Skeletal muscle tissue (tissue), 4 donors: Measurements from ENCODE around the gene RCN2. TPM values are rescaled to one million over a fixed set of nuclear protein-coding genes. Genes with fewer than 3 reads are reported as not detected.

Experiments used
- H3K27ac ChIP-seq: one replicate; pipeline ENCODE4 v1.7.0; 2013; ENCODE audit warnings: mild to moderate bottlenecking, low read depth, low read length, inconsistent platforms
- H3K27me3 ChIP-seq, 3 donors: one replicate each; pipeline ENCODE4 v1.7.0; 2013; ENCODE audit warnings: low read length in 3 of 3; ENCODE audit not compliant: control insufficient read depth in 3 of 3, insufficient read depth in 3 of 3
- H3K36me3 ChIP-seq, 3 donors: one replicate each; pipeline ENCODE4 v1.7.0; 2013; ENCODE audit warnings: low read length in 3 of 3; ENCODE audit not compliant: control insufficient read depth in 3 of 3, insufficient read depth in 3 of 3
- H3K4me1 ChIP-seq, 3 donors: one replicate each; pipeline ENCODE4 v1.7.0; 2013; ENCODE audit warnings: low read length in 3 of 3, mild to moderate bottlenecking in 3 of 3; ENCODE audit not compliant: control insufficient read depth in 3 of 3, insufficient read depth in 3 of 3
- H3K4me3 ChIP-seq, 3 donors: one replicate each; pipeline ENCODE4 v1.7.0; 2013; ENCODE audit warnings: low read length in 3 of 3
- H3K9ac ChIP-seq, 3 donors: one replicate each; pipeline ENCODE4 v1.7.0; 2013; ENCODE audit warnings: low read length in 3 of 3, mild to moderate bottlenecking in 3 of 3, moderate library complexity in 2 of 3, low read depth in 1 of 3
- H3K9me3 ChIP-seq, 3 donors: one replicate each; pipeline ENCODE4 v1.7.0; 2013; ENCODE audit warnings: low read length in 3 of 3; ENCODE audit not compliant: control insufficient read depth in 3 of 3
- total RNA-seq: library from RNA; depleted of rRNA; stranded (reverse); fragments of >200 nt; gene quantifications from one replicate; pipeline ENCODE4 v1.2.3, GENCODE V29; 2014
- donor health status: Osteomylitis.

The RCN2 gene
- total RNA-seq, 1 donor from 2014 or later = 27.1 TPM

GRCh38 chr15:76972389-76973361, 41.1 kb downstream of the RCN2 start:
- H3K4me1 ChIP-seq = peaks cover 0 to 14% (median 6%) of the 10 kb centered on the region in 3 donors
- peak overlapping the region; percentile 34 to 61 (median 52) for H3K4me3 ChIP-seq
- no peaks in the 10 kb centered on the region for H3K27me3 ChIP-seq
- no peaks in the 10 kb centered on the region for H3K36me3 ChIP-seq
- H3K9me3 ChIP-seq = no peaks in the 10 kb centered on the region
- peak overlapping the region; percentile 71 for H3K27ac ChIP-seq
- peak overlapping the region; percentile 24 to 71 (median 34) for H3K9ac ChIP-seq

- Histone ChIP-seq H3K9me3 (no peaks in the 10 kb centered on the region), H3K9ac (no peak overlapping the region), H3K36me3 (no peaks in the 10 kb centered on the region), H3K4me3 (peak overlapping the region in 1 of 3 donors; percentile 34), H3K27ac (peak overlapping the region; percentile 71), H3K4me1 (peaks cover 0 to 14% (median 6%) of the 10 kb centered on the region in 3 donors), H3K27me3 (no peaks in the 10 kb centered on the region)
These were observed 41.8 kb downstream of the RCN2 start for GRCh38 chr15:76973362-76973743.

- H3K27ac ChIP-seq = no peak overlapping the region
- no peaks in the 10 kb centered on the region for H3K27me3 ChIP-seq
- no peak overlapping the region for H3K4me3 ChIP-seq
- no peaks in the 10 kb centered on the region for H3K9me3 ChIP-seq
- no peak overlapping the region for H3K9ac ChIP-seq
- no peaks in the 10 kb centered on the region for H3K36me3 ChIP-seq
- peaks cover 0 to 14% (median 6%) of the 10 kb centered on the region in 3 donors for H3K4me1 ChIP-seq
These were observed 42.4 kb downstream of the RCN2 start for GRCh38 chr15:76973906-76974305.

GRCh38 chr15:76974456-76975036, 43.0 kb downstream of the RCN2 start:
- Histone ChIP-seq H3K4me3 (no peak overlapping the region), H3K4me1 (peaks cover 0 to 14% (median 6%) of the 10 kb centered on the region in 3 donors), H3K9ac (no peak overlapping the region), H3K27me3 (no peaks in the 10 kb centered on the region), H3K27ac (no peak overlapping the region), H3K9me3 (no peaks in the 10 kb centered on the region), H3K36me3 (no peaks in the 10 kb centered on the region)

- no peak overlapping the region for H3K4me3 ChIP-seq
- H3K9me3 ChIP-seq = no peaks in the 10 kb centered on the region
- H3K9ac ChIP-seq = no peak overlapping the region
- no peak overlapping the region for H3K27ac ChIP-seq
- no peaks in the 10 kb centered on the region for H3K27me3 ChIP-seq
- H3K4me1 ChIP-seq = peaks cover 0 to 14% (median 6%) of the 10 kb centered on the region in 3 donors
- no peaks in the 10 kb centered on the region for H3K36me3 ChIP-seq
These were observed 44.6 kb downstream of the RCN2 start for GRCh38 chr15:76976141-76976540.

- Histone ChIP-seq H3K9me3 (no peaks in the 10 kb centered on the region), H3K4me3 (no peak overlapping the region), H3K27ac (no peak overlapping the region), H3K27me3 (no peaks in the 10 kb centered on the region), H3K4me1 (peaks cover 0 to 14% (median 6%) of the 10 kb centered on the region in 3 donors), H3K9ac (no peak overlapping the region), H3K36me3 (no peaks in the 10 kb centered on the region)
These were observed 45.2 kb downstream of the RCN2 start for GRCh38 chr15:76976572-76977270.

- no peaks in the 10 kb centered on the region for H3K9me3 ChIP-seq
- H3K27me3 ChIP-seq = no peaks in the 10 kb centered on the region
- H3K36me3 ChIP-seq = no peaks in the 10 kb centered on the region
- H3K4me1 ChIP-seq = peaks cover 0 to 4% (median 0%) of the 10 kb centered on the region in 3 donors
- H3K27ac ChIP-seq = no peak overlapping the region
- H3K9ac ChIP-seq = no peak overlapping the region
- no peak overlapping the region for H3K4me3 ChIP-seq
These were observed 47.2 kb downstream of the RCN2 start for GRCh38 chr15:76978522-76979330.

- Histone ChIP-seq H3K9ac (no peak overlapping the region), H3K27ac (no peak overlapping the region), H3K36me3 (no peaks in the 10 kb centered on the region), H3K4me1 (peaks cover 0 to 4% (median 0%) of the 10 kb centered on the region in 3 donors), H3K9me3 (no peaks in the 10 kb centered on the region), H3K4me3 (no peak overlapping the region), H3K27me3 (no peaks in the 10 kb centered on the region)
These were observed 47.9 kb downstream of the RCN2 start for GRCh38 chr15:76979331-76979925.

GRCh38 chr15:76979996-76980520, 48.5 kb downstream of the RCN2 start:
- Histone ChIP-seq H3K36me3 (no peaks in the 10 kb centered on the region), H3K27ac (no peak overlapping the region), H3K27me3 (no peaks in the 10 kb centered on the region), H3K4me3 (no peak overlapping the region), H3K9me3 (no peaks in the 10 kb centered on the region), H3K4me1 (peaks cover 0 to 4% (median 0%) of the 10 kb centered on the region in 3 donors), H3K9ac (no peak overlapping the region)
